IMR-90 (cell line): ENCODE measurements around the gene IL11RA. TPM values are rescaled to one million over a fixed set of nuclear protein-coding genes. Genes with fewer than 3 reads are reported as not detected.

Experiments
- ATAC-seq: fragments of 200-7000 bp; cut with Tn5 transposase; 2 replicates; pipeline ENCODE4 v1.9.1; 2020; ENCODE audit warnings: low read depth, mild to moderate bottlenecking, moderate library complexity
- BruUV-seq: library from RNA; stranded (reverse); fragments of 400-500 nt; replicated peaks from 2 replicates; lab custom pipeline; 2021; lab: Mats Ljungman, UMichigan
- CTCF ChIA-PET: fragments of 300-600 bp; formaldehyde crosslinking; extraction: SDS; loops from one replicate; lab custom pipeline; 2021; ENCODE audit warnings: antibody characterized with exemption; lab: Yijun Ruan, JAX
- POLR2A ChIA-PET: fragments of 300-600 bp; sonication (Branson Sonifier 250); formaldehyde crosslinking; loops from one replicate; lab custom pipeline; 2022; ENCODE audit warnings: antibody characterized with exemption; ENCODE audit not compliant: unreplicated experiment; lab: Charles Lee
- DNase-seq: peaks from one replicate; pipeline ENCODE4 v3.0.0; 2013
- H2AFZ ChIP-seq: replicated peaks from 2 replicates; pipeline ENCODE3; 2013; ENCODE audit warnings: low read length, mild to moderate bottlenecking; ENCODE audit not compliant: poor library complexity
- H2AK5ac ChIP-seq: 2 replicates; pipeline ENCODE4 v1.6.1; 2013; ENCODE audit warnings: low read depth, low read length, inconsistent platforms
- H2AK9ac ChIP-seq: replicated peaks from 2 replicates; pipeline ENCODE3; 2013; ENCODE audit warnings: mild to moderate bottlenecking, low read depth, low read length, moderate library complexity; ENCODE audit not compliant: poor library complexity
- H2BK120ac ChIP-seq: 2 replicates; pipeline ENCODE4 v1.6.1; 2013; ENCODE audit warnings: low read depth, low read length, inconsistent platforms
- H2BK15ac ChIP-seq: 3 replicates; pipeline ENCODE4 v1.6.1; 2013; ENCODE audit warnings: low read depth, low read length, inconsistent platforms
- H2BK20ac ChIP-seq: 2 replicates; pipeline ENCODE4 v1.6.1; 2013; ENCODE audit warnings: low read depth, mild to moderate bottlenecking, inconsistent platforms, low read length, moderate library complexity
- H2BK5ac ChIP-seq: 2 replicates; pipeline ENCODE4 v1.6.1; 2013; ENCODE audit warnings: mild to moderate bottlenecking, low read depth, low read length, inconsistent platforms; ENCODE audit not compliant: poor library complexity, severe bottlenecking
- H3K14ac ChIP-seq: replicated peaks from 2 replicates; pipeline ENCODE4 v1.6.1; 2013; ENCODE audit warnings: low read depth, low read length, inconsistent platforms
- H3K18ac ChIP-seq: 2 replicates; pipeline ENCODE4 v1.6.1; 2013; ENCODE audit warnings: low read depth, low read length, control low read depth
- H3K23ac ChIP-seq: 2 replicates; pipeline ENCODE4 v1.6.1; 2013; ENCODE audit warnings: low read depth, low read length, inconsistent platforms
- H3K27ac ChIP-seq: 2 replicates; pipeline ENCODE4 v1.5.1; 2013; ENCODE audit warnings: mild to moderate bottlenecking, control low read depth, low read length; ENCODE audit not compliant: insufficient read depth
- H3K27me3 ChIP-seq: 2 replicates; pipeline ENCODE4 v1.6.1; 2013; ENCODE audit warnings: low read length; ENCODE audit not compliant: control insufficient read depth, insufficient read depth
- H3K36me3 ChIP-seq: 2 replicates; pipeline ENCODE4 v1.6.1; 2013; ENCODE audit warnings: low read length, mixed read lengths; ENCODE audit not compliant: control insufficient read depth, insufficient read depth
- H3K4ac ChIP-seq: 2 replicates; pipeline ENCODE4 v1.6.1; 2013; ENCODE audit warnings: low read depth, low read length, inconsistent platforms
- H3K4me1 ChIP-seq: 2 replicates; pipeline ENCODE4 v1.6.1; 2013; ENCODE audit warnings: low read length, mixed read lengths; ENCODE audit not compliant: control insufficient read depth, insufficient read depth
- H3K4me2 ChIP-seq: 2 replicates; pipeline ENCODE4 v1.6.1; 2013; ENCODE audit warnings: low read depth, mild to moderate bottlenecking, control low read depth, low read length, moderate library complexity
- H3K4me3 ChIP-seq: 2 replicates; pipeline ENCODE4 v1.5.1; 2013; ENCODE audit warnings: low read depth, mild to moderate bottlenecking, control low read depth, low read length, moderate library complexity; ENCODE audit not compliant: insufficient read depth
- H3K56ac ChIP-seq: 2 replicates; pipeline ENCODE4 v1.6.1; 2013; ENCODE audit warnings: low read length, inconsistent platforms; ENCODE audit not compliant: insufficient read depth; ENCODE audit errors: extremely low read depth
- H3K79me1 ChIP-seq, 2 experiments: 2 replicates each; pipeline ENCODE4 v1.6.1; 2013; ENCODE audit warnings: low read length in 2 of 2, inconsistent platforms in 1 of 2, low read depth in 1 of 2
- H3K9ac ChIP-seq: 2 replicates; pipeline ENCODE4 v1.6.1; 2013; ENCODE audit warnings: low read depth, low read length, control low read depth
- H3K9me1 ChIP-seq: 2 replicates; pipeline ENCODE4 v1.6.1; 2013; ENCODE audit warnings: low read length, inconsistent platforms; ENCODE audit not compliant: insufficient read depth
- H3K9me3 ChIP-seq: 2 replicates; pipeline ENCODE4 v1.6.1; 2013; ENCODE audit warnings: low read length; ENCODE audit not compliant: control insufficient read depth, insufficient read depth
- H4K20me1 ChIP-seq: 2 replicates; pipeline ENCODE4 v1.6.1; 2013; ENCODE audit warnings: low read length, inconsistent platforms; ENCODE audit not compliant: insufficient read depth
- H4K5ac ChIP-seq: 2 replicates; pipeline ENCODE4 v1.6.1; 2013; ENCODE audit warnings: mild to moderate bottlenecking, low read depth, low read length, control low read depth
- H4K8ac ChIP-seq, 2 experiments: 2 replicates each; pipeline ENCODE4 v1.6.1; 2013; ENCODE audit warnings: low read depth in 2 of 2, low read length in 2 of 2, control low read depth in 1 of 2, inconsistent platforms in 1 of 2
- H4K91ac ChIP-seq: 2 replicates; pipeline ENCODE4 v1.6.1; 2013; ENCODE audit warnings: low read depth, low read length, inconsistent platforms; ENCODE audit not compliant: insufficient read depth
- BHLHE40 ChIP-seq: fragments of 150-350 bp; IDR thresholded peaks from 2 replicates; pipeline ENCODE4 v1.6.1; 2016; ENCODE audit warnings: mild to moderate bottlenecking, low read depth, low read length
- ELK1 ChIP-seq: fragments of 150-350 bp; IDR thresholded peaks from 2 replicates; pipeline ENCODE4 v1.6.1; 2016; ENCODE audit warnings: low read depth, mild to moderate bottlenecking, low read length, moderate library complexity, borderline replicate concordance
- RFX5 ChIP-seq: IDR thresholded peaks from 2 replicates; pipeline ENCODE4 v1.8.0; 2012; ENCODE audit warnings: low read depth, mild to moderate bottlenecking, low read length, moderate library complexity
- WGBS, 2 experiments: methylation state at CpG; one replicate each; pipeline versions ENCODE4 v1.1.5 to v1.1.7; 2013; ENCODE audit warnings: missing lambda C conversion rate in 2 of 2; ENCODE audit not compliant: insufficient read length in 1 of 2; ENCODE audit errors: extremely low coverage in 2 of 2; 5-methylcytosine and 5-hydroxymethylcytosine counted together
- dilution Hi-C: fragments of 300-500 bp; cut with HindIII; formaldehyde crosslinking; loops from one replicate; pipeline ENCODE4 v1.14.3; 2018; ENCODE audit warnings: low sequenced_read_pairs; ENCODE audit not compliant: unreplicated experiment
- in situ Hi-C: fragments of 300-500 bp; cut with MboI; formaldehyde crosslinking; loops from 3 replicates; pipeline ENCODE4 v1.14.3; 2019; ENCODE audit warnings: low sequenced_read_pairs, inconsistent platforms, mixed read lengths
- intact Hi-C: fragments of 100-400 bp; cut with micrococcal nuclease; formaldehyde crosslinking; loops from 2 replicates; pipeline ENCODE4 v1.10.0; 2022
- polyA plus RNA-seq, 3 experiments: library from polyadenylated mRNA; depleted of rRNA; stranded (reverse); fragments of >200 nt; gene quantifications; 2 replicates each; pipeline ENCODE4 v1.2.3, GENCODE V29; 2012; ENCODE audit warnings: low replicate concordance in 1 of 3
- total RNA-seq: library from RNA; depleted of rRNA; stranded (reverse); fragments of >200 nt; gene quantifications from 2 replicates; pipeline ENCODE4 v1.2.3, GENCODE V29; 2012

Gene IL11RA
- total and polyA plus RNA-seq, 2 of the 4 experiments (the other 2 are of a cell fraction): 8.2 to 15.9 TPM

- ChIA-PET POLR2A (no interaction called here), CTCF (interaction anchor here (0.6 to 1.7 kb wide), 6 partner anchors 13 to 375 kb away, joined by 3 to 16 read pairs (median 5); partner anchors contain the start of genes DCTN3, GALT and RPP25L)
- no peak overlapping the region for H3K4ac ChIP-seq
Measured at GRCh38 chr9:34633166-34633565, 18.8 kb upstream of the IL11RA start.

More at GRCh38 chr9:34633166-34633565, 18.8 kb upstream of the IL11RA start:
- Histone ChIP-seq H3K36me3 (peaks cover 6% of the 10 kb centered on the region), H3K27ac (no peak overlapping the region), H2AFZ (no peak overlapping the region), H2BK120ac (no peak overlapping the region), H3K23ac (no peak overlapping the region), H3K9ac (no peak overlapping the region), H2AK5ac (no peak overlapping the region), H3K14ac (no peak overlapping the region), H3K4me1 (peaks cover 6% of the 10 kb centered on the region), H4K5ac (no peak overlapping the region), H3K9me1 (peaks cover 12% of the 10 kb centered on the region; the same call in 1 of the 2 replicates), H2BK5ac (no peak overlapping the region), H4K91ac (no peak overlapping the region), H4K20me1 (peaks cover 9% of the 10 kb centered on the region; the same call in 1 of the 2 replicates), H3K18ac (no peak overlapping the region), H3K79me1 (peaks cover 13 to 32% of the 10 kb centered on the region in 2 experiments), H3K4me3 (no peak overlapping the region), H2BK20ac (no peak overlapping the region), H3K9me3 (no peaks in the 10 kb centered on the region), H3K27me3 (peaks cover 30% of the 10 kb centered on the region), H4K8ac (no peak overlapping the region), H2AK9ac (no peak overlapping the region), H3K56ac (no peak overlapping the region), H2BK15ac (no peak overlapping the region), H3K4me2 (no peak overlapping the region)
- intact Hi-C loops (no loop called here), dilution Hi-C loops (no loop called here), in situ Hi-C loops (no loop called here)
- 70% methylated on average over 3 of the region's 5 CpGs; no CpG with 5 or more reads in 1 of the 2 experiments for WGBS, 2 experiments
- BruUV-seq: no TSS peak
- DNase-seq (no peak), ATAC-seq (no peak)
- no peak for TF ChIP-seq ELK1
- no peak for TF ChIP-seq BHLHE40
- TF ChIP-seq RFX5: no peak
